HEK293T (cell line): ENCODE measurements around the gene SLC9A9.
A peak's percentile ranks its signal among the peaks of the same experiment; 100 is the strongest.

Source experiments
- CTCF ChIA-PET: fragments of 350-600 bp; formaldehyde crosslinking; extraction: SDS; loops from one replicate; lab custom pipeline; 2021; ENCODE audit warnings: antibody characterized with exemption, inconsistent platforms; lab: Yijun Ruan, JAX
- POLR2A ChIA-PET: fragments of 350-600 bp; formaldehyde crosslinking; extraction: SDS; loops from one replicate; lab custom pipeline; 2020; ENCODE audit warnings: antibody characterized with exemption, inconsistent platforms; lab: Yijun Ruan, JAX
- DNase-seq: peaks from one replicate; pipeline ENCODE4 v3.0.0; 2012; ENCODE audit warnings: mixed read lengths; ENCODE audit errors: extremely low spot score
- ARNT ChIP-seq: fragments of 450-650 bp; IDR thresholded peaks from 2 replicates; pipeline ENCODE4 v1.6.1; 2017; ENCODE audit warnings: mild to moderate bottlenecking
- BHLHE40 ChIP-seq: fragments of 450-650 bp; IDR thresholded peaks from 2 replicates; pipeline ENCODE4 v1.6.1; 2016; ENCODE audit warnings: mild to moderate bottlenecking, moderate library complexity, borderline replicate concordance
- CTBP1 ChIP-seq: fragments of 450-650 bp; IDR thresholded peaks from 2 replicates; pipeline ENCODE4 v1.6.1; 2016; ENCODE audit warnings: borderline replicate concordance
- ELF4 ChIP-seq: fragments of 450-650 bp; IDR thresholded peaks from 2 replicates; pipeline ENCODE4 v1.6.1; 2017; ENCODE audit warnings: antibody characterized with exemption
- FOXA1 ChIP-seq: fragments of 450-650 bp; IDR thresholded peaks from 2 replicates; pipeline ENCODE4 v1.6.1; 2016; ENCODE audit warnings: mild to moderate bottlenecking
- FOXK2 ChIP-seq: fragments of 450-650 bp; IDR thresholded peaks from 2 replicates; pipeline ENCODE4 v1.6.1; 2016; ENCODE audit warnings: mild to moderate bottlenecking
- FOXM1 ChIP-seq: fragments of 450-650 bp; IDR thresholded peaks from 2 replicates; pipeline ENCODE4 v1.6.1; 2017; ENCODE audit warnings: mild to moderate bottlenecking, borderline replicate concordance
- HDGF ChIP-seq: fragments of 450-650 bp; IDR thresholded peaks from 2 replicates; pipeline ENCODE4 v1.6.1; 2017; ENCODE audit warnings: antibody characterized with exemption, borderline replicate concordance
- L3MBTL2 ChIP-seq: fragments of 450-650 bp; conservative IDR thresholded peaks from 2 replicates; pipeline ENCODE4 v1.6.1; 2016; ENCODE audit warnings: mild to moderate bottlenecking
- LEF1 ChIP-seq: fragments of 450-650 bp; IDR thresholded peaks from 2 replicates; pipeline ENCODE4 v1.6.1; 2017; ENCODE audit warnings: mild to moderate bottlenecking, borderline replicate concordance
- NFRKB ChIP-seq: fragments of 450-650 bp; IDR thresholded peaks from 2 replicates; pipeline ENCODE4 v1.6.1; 2016; ENCODE audit warnings: mild to moderate bottlenecking, moderate library complexity
- SP1 ChIP-seq: fragments of 450-650 bp; IDR thresholded peaks from 2 replicates; pipeline ENCODE4 v1.6.1; 2017
- SUZ12 ChIP-seq: fragments of 450-650 bp; IDR thresholded peaks from 2 replicates; pipeline ENCODE4 v1.6.1; 2016; ENCODE audit warnings: mild to moderate bottlenecking
- TARDBP ChIP-seq: fragments of 450-650 bp; IDR thresholded peaks from 2 replicates; pipeline ENCODE4 v1.6.1; 2016
- ZNF384 ChIP-seq: fragments of 450-650 bp; IDR thresholded peaks from 2 replicates; pipeline ENCODE4 v1.6.1; 2016
- TF ChIP-seq, protein P1 (sequence below): fragments of 450-650 bp; IDR thresholded peaks from 2 replicates; pipeline ENCODE4 v1.6.1; 2016

SLC9A9 gene

GRCh38 chr3:143784446-143784845 lies 63.8 kb downstream of the SLC9A9 start:
- TF ChIP-seq NFRKB, result no peak
- no peak for TF ChIP-seq BHLHE40
- TF ChIP-seq FOXK2, result no peak
- TF ChIP-seq ELF4, result no peak
- no peak for TF ChIP-seq SP1
- TF ChIP-seq, protein P1, sequence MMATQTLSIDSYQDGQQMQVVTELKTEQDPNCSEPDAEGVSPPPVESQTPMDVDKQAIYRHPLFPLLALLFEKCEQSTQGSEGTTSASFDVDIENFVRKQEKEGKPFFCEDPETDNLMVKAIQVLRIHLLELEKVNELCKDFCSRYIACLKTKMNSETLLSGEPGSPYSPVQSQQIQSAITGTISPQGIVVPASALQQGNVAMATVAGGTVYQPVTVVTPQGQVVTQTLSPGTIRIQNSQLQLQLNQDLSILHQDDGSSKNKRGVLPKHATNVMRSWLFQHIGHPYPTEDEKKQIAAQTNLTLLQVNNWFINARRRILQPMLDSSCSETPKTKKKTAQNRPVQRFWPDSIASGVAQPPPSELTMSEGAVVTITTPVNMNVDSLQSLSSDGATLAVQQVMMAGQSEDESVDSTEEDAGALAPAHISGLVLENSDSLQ, result no peak
- TF ChIP-seq HDGF, result no peak
- TF ChIP-seq FOXM1, result no peak
- no peak for TF ChIP-seq LEF1
- no peak for TF ChIP-seq L3MBTL2
- TF ChIP-seq ZNF384, result no peak
- no peak for TF ChIP-seq TARDBP
- no peak for TF ChIP-seq FOXA1
- no peak for TF ChIP-seq CTBP1
- no peak for TF ChIP-seq ARNT
- no peak for TF ChIP-seq SUZ12
- ChIA-PET CTCF (interaction anchor here (0.6 kb wide), 1 partner anchor 1238 kb away, joined by 4 read pairs; no protein-coding TSS in a partner anchor), POLR2A (interaction anchor here (1.0 kb wide), 1 partner anchor 187 kb away, joined by 3 read pairs; the partner anchor contains the start of gene DIPK2A)
- DNase-seq, result no peak

- no peak for DNase-seq
- no peak for TF ChIP-seq FOXK2
- no peak for TF ChIP-seq ZNF384
- no peak for TF ChIP-seq SUZ12
- TF ChIP-seq TARDBP, result no peak
- TF ChIP-seq FOXA1, result no peak
- TF ChIP-seq HDGF, result no peak
- no peak for TF ChIP-seq SP1
- no peak for TF ChIP-seq LEF1
- no peak for TF ChIP-seq FOXM1
- TF ChIP-seq L3MBTL2, result no peak
- no peak for TF ChIP-seq NFRKB
- TF ChIP-seq, protein P1, result no peak
- TF ChIP-seq CTBP1, result no peak
- TF ChIP-seq BHLHE40, result no peak
- ChIA-PET POLR2A (interaction anchor here (1.0 kb wide), 1 partner anchor 187 kb away, joined by 3 read pairs; the partner anchor contains the start of gene DIPK2A), CTCF (interaction anchor here (0.6 kb wide), 3 partner anchors 191 to 1238 kb away, joined by 3 to 4 read pairs (median 3); no protein-coding TSS in a partner anchor)
Observed at GRCh38 chr3:143783851-143784370, 64.4 kb downstream of the SLC9A9 start.

DNA sequence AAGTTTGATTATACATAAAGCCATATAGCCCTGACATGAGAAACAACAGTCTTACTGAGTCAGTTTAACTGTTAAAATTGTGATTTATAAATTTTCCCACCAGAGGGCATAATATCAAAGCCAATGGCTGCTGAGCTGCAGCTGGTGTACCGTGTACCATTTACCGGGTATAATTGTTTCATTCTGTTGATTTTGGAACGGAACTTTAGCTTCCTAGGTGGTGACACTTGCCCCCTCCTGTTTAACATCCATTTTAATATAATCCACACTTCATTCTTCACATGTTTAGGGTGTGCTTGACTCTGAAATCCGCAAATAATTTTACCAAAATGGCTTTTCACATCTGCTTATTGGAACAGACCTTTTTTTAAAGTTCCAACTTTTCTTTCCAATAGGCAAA lies 72.8 kb downstream of the SLC9A9 start:
- DNase-seq, result peak; percentile 73
- TF ChIP-seq ELF4 (no peak), BHLHE40 (no peak), SP1 (no peak), ARNT (no peak), SUZ12 (no peak), ZNF384 (no peak), TARDBP (no peak), FOXM1 (no peak), FOXA1 (no peak), CTBP1 (no peak), L3MBTL2 (no peak)
- TF ChIP-seq, protein P1, result no peak
- CTCF ChIA-PET, result no interaction called here
- POLR2A ChIA-PET, result no interaction called here

DNA sequence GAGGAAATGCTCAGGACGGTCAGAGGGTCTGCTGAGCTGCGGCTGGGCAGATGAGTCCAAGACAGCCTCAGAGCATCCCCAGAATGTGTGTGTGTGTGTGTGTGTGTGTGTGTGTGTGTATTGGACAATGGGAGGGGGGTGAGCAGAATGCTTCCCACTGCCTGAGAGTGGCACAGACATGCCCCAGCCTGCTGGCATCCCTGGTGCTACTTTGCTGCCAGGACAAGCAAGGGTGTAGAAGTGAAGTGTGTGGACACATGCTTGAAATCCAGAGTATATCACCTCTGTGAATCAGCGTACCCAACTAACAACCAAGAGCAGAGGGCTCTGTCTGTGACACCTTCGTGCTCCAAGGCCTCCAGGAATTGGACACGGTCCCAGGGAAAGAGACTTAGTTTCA lies 76.3 kb downstream of the SLC9A9 start:
- no peak for DNase-seq
- ChIA-PET POLR2A (no interaction called here), CTCF (no interaction called here)
- TF ChIP-seq FOXK2 (no peak), ARNT (no peak), FOXM1 (no peak), FOXA1 (no peak), TARDBP (no peak), CTBP1 (no peak), ELF4 (no peak), LEF1 (no peak), SP1 (no peak), ZNF384 (no peak), HDGF (no peak), NFRKB (no peak)
- TF ChIP-seq, protein P1, result no peak

- ChIA-PET POLR2A (no interaction called here), CTCF (no interaction called here)
- TF ChIP-seq L3MBTL2, result no peak
- no peak for TF ChIP-seq ZNF384
- no peak for TF ChIP-seq FOXK2
- TF ChIP-seq FOXM1, result no peak
- no peak for TF ChIP-seq ELF4
- no peak for TF ChIP-seq NFRKB
- no peak for TF ChIP-seq SP1
- TF ChIP-seq, protein P1, result no peak
- no peak for TF ChIP-seq TARDBP
- no peak for TF ChIP-seq SUZ12
- no peak for TF ChIP-seq FOXA1
- no peak for TF ChIP-seq LEF1
- no peak for TF ChIP-seq ARNT
- TF ChIP-seq HDGF, result no peak
- TF ChIP-seq CTBP1, result no peak
- TF ChIP-seq BHLHE40, result no peak
- no peak for DNase-seq
Observed at GRCh38 chr3:143771258-143771657, 77.0 kb downstream of the SLC9A9 start.
